Heart right ventricle (tissue), 16 donors: ENCODE data around the gene NAPEPLD. TPM values are rescaled to one million over a fixed set of nuclear protein-coding genes. Genes with fewer than 3 reads are reported as not detected.
"Not testable (repeated sequence)": the region's sequence is repeated elsewhere in the genome, so short reads cannot be mapped to it uniquely, and the experiment has no call there.

ENCODE experiments used
- ATAC-seq, 8 donors: fragments of 200-7000 bp; cut with Tn5 transposase; one replicate each; pipeline ENCODE4 v1.9.1; 2020; ENCODE audit warnings: mild to moderate bottlenecking in 8 of 8, moderate library complexity in 8 of 8, moderate number of reproducible peaks in 1 of 8
- DNase-seq, 2 donors: peaks; one replicate each; pipeline ENCODE4 v3.0.0-alpha.2; 2020
- H3K27ac ChIP-seq, 10 donors: fragments of 200-600 bp; sonication (generic) in 2 of 10; one replicate each; pipeline versions ENCODE4 v1.5.0 to v1.8.0; 2020 to 2022; ENCODE audit warnings: mild to moderate bottlenecking in 3 of 10
- H3K27me3 ChIP-seq, 7 donors: fragments of 200-600 bp; one replicate each; pipeline ENCODE4 v1.8.0; 2021 to 2022; ENCODE audit warnings: mild to moderate bottlenecking in 2 of 7
- H3K36me3 ChIP-seq, 9 donors: fragments of 200-600 bp; sonication (generic) in 1 of 9; one replicate each; pipeline versions ENCODE4 v1.5.0 to v1.8.0; 2020 to 2022; ENCODE audit warnings: mild to moderate bottlenecking in 2 of 9
- H3K4me1 ChIP-seq, 9 donors: fragments of 200-600 bp; sonication (generic) in 1 of 9; one replicate each; pipeline versions ENCODE4 v1.5.0 to v1.8.0; 2020 to 2022; ENCODE audit warnings: mild to moderate bottlenecking in 4 of 9
- H3K4me3 ChIP-seq, 10 donors: fragments of 200-600 bp; sonication (generic) in 2 of 10; one replicate each; pipeline versions ENCODE4 v1.5.0 to v1.8.0; 2020 to 2022; ENCODE audit warnings: mild to moderate bottlenecking in 7 of 10, moderate library complexity in 2 of 10
- H3K9me3 ChIP-seq, 11 donors: fragments of 200-600 bp in 10 of 11; sonication (generic) in 2 of 11; one replicate each; pipeline versions ENCODE4 v1.5.0 to v1.8.0; 2013 to 2022; ENCODE audit warnings: mild to moderate bottlenecking in 2 of 11, control low read depth in 1 of 11, moderate library complexity in 1 of 11
- WGBS, 2 donors: extraction: QIAGEN DNeasy Blood & Tissue Kit; methylation state at CpG; one replicate each; pipeline ENCODE4 v1.1.7; 2013; ENCODE audit warnings: inconsistent platforms in 1 of 2; 5-methylcytosine and 5-hydroxymethylcytosine counted together
- intact Hi-C, 10 donors: fragments of 100-400 bp; cut with DNase I; formaldehyde crosslinking; loops; one replicate each; pipeline versions ENCODE4 v1.11.1 to v1.14.2; 2022
- long read RNA-seq, 3 donors: library from polyadenylated mRNA; unstranded; transcript quantifications; one replicate each; pipeline ENCODE4 v2.0.0, GENCODE V29; 2020 to 2021
- polyA plus RNA-seq, 2 donors: library from polyadenylated mRNA; stranded (reverse); fragments of 200-250 nt; gene quantifications; one replicate each; pipeline ENCODE4 v1.2.3, GENCODE V29; 2013
- total RNA-seq, 10 donors: library from RNA; stranded (reverse); fragmentation: NEBNext Ultra II Directional in 3 of 10; extraction: Animal tissue kit (Norgen Biotek cat#: 25700) in 3 of 10; gene quantifications; one replicate each; pipeline versions ENCODE4 v1.2.1 to v1.2.4, GENCODE V29; 2021 to 2023
- TF ChIP-seq, protein P1 (sequence below), 9 donors: fragments of 200-600 bp; sonication (generic) in 2 of 9; IDR thresholded peaks; one replicate each; pipeline versions ENCODE4 v1.5.0 to v1.8.0; 2021 to 2022; ENCODE audit warnings: antibody characterized with exemption in 9 of 9, mild to moderate bottlenecking in 5 of 9, moderate library complexity in 1 of 9
- donor health status: Arrhythmogenic right ventricular cardiomyopathy.
- donor health status: ischemic (EF 13 %, LVEDD 7.1; RV severe dilation, severe dysfunction).
- donor health status: healthy with polysubstance abuse.
- donor health status: DM: no; HTN: yes; CAD: no.
- donor health status: DM: no; HTN: no; CAD: no.
- donor health status: ischemic (EF 25% LVEDD 6.9; RV normal size, moderate dysfunction).
- donor health status: ischemic (EF 25% LVEDD 5.7; RV mildly dilated, moderate dysfunction).
- donor health status: healthy.
- donor health status: DM: yes; HTN: yes; CAD: no.
- donor health status: Ischemic cardiomyopathy.
- donor health status: ischemic (EF 35%, LVEDD 5.7; RV mildly dilated, moderate dysfunction).
- donor health status: nonischemic (EF 11% LVEDD 7.7; RV severe dilation, severe dysfunction).
- donor health status: DM: yes; HTN: yes; CAD: no.
- donor health status: PGD.
- donor health status: ischemic (EF 29% LVEDD 5.4; RV normal size, mild dysfunction).
- donor health status: nonischemic (EF 23%, LVEDD 6.1; RV moderate dilation, normal function).

Gene NAPEPLD
- 10 to 100 TPM in 3 of 10 donors, 1 to 10 TPM in 7; 7.5 to 11.6 (median 9.0) TPM for total RNA-seq
- polyA plus RNA-seq: 1 to 10 TPM; 2.1 to 3.2 TPM
- long read RNA-seq, donor 1, partial matches to known transcripts: 1 of 12 reads
- long read RNA-seq, donor 1, other reads (novel, unspliced or antisense): 6 of 12 reads
- long read RNA-seq, donor 2, partial matches to known transcripts: 1 of 7 reads
- long read RNA-seq, donor 2, other reads (novel, unspliced or antisense): 2 of 7 reads
- long read RNA-seq, donor 3, transcript NAPEPLD-209 (5 exons, 2,380 nt): major isoform, 10 of 22 reads
- long read RNA-seq, donor 3, partial matches to known transcripts: 0 of 22 reads
- long read RNA-seq, donor 3, other reads (novel, unspliced or antisense): 9 of 22 reads

DNA sequence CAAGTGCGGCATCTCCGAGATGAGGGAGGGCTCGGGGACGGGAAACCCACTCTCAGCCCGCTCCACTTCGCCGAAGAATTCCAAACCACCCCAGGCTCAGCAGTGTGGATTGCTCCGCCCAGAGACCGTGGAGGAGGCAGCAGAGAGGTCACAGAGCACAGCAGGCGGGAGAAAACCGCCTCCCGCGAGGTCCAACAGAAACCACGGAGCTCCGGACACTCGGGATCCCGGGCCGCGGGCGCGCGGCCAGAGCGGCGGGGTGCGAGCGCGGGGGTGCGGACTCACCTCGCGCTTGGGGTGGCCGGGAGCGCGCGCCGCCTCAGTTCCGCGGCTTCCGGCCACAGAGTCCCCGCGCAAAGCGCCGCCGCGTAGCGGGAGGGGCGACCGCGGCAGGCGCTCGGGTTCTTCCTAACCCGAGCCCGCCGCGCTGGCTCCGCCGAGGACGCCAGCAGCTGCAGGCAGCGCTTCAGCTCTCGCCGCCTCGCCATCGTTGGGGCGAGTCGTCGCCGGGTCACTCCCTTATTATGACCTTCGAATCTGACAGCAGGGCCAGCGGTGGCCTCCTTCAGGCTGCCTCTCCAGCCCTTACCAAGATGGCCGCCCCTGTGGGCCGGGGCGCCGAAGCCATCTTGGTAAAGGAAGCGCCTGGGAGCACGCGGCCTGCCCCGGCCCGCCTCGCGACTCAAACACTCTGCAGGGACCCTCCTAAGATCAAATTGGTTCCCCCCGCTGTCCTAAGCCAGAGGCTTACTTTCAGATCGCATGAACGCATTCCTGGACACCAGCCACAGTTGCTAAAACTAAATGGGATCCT lies at the start of gene NAPEPLD:
TSS of gene NAPEPLD (minus strand) at position 106 of the 814 bp plus-strand sequence. CDS start 20,323 bp downstream, outside the sequence.
- ATAC-seq: peak; percentile 95 to 98 (median 96)
- intact Hi-C loops: loop anchor here in 3 of 10 donors (1.0 to 10.0 kb wide), 3 partner anchors 74 to 77 kb away; partner anchors contain the start of genes ARMC10 (in 2 of the 3) and FBXL13 (in 2 of the 3)
- peak; percentile 89 to 91 for DNase-seq
- peaks cover 0 to 30% (median 22%) of the 10 kb centered on the region in 9 donors for H3K4me1 ChIP-seq
- peak within 1 kb of the TSS; percentile 95 to 99 (median 97) for H3K27ac ChIP-seq
- WGBS, 2 donors: 1 to 2% methylated on average over 82 of the region's 82 CpGs
- peak within 1 kb of the TSS; percentile 46 to 90 (median 74) for H3K4me3 ChIP-seq
- H3K9me3 ChIP-seq: no peaks in the 10 kb centered on the region
- TF ChIP-seq, protein P1, sequence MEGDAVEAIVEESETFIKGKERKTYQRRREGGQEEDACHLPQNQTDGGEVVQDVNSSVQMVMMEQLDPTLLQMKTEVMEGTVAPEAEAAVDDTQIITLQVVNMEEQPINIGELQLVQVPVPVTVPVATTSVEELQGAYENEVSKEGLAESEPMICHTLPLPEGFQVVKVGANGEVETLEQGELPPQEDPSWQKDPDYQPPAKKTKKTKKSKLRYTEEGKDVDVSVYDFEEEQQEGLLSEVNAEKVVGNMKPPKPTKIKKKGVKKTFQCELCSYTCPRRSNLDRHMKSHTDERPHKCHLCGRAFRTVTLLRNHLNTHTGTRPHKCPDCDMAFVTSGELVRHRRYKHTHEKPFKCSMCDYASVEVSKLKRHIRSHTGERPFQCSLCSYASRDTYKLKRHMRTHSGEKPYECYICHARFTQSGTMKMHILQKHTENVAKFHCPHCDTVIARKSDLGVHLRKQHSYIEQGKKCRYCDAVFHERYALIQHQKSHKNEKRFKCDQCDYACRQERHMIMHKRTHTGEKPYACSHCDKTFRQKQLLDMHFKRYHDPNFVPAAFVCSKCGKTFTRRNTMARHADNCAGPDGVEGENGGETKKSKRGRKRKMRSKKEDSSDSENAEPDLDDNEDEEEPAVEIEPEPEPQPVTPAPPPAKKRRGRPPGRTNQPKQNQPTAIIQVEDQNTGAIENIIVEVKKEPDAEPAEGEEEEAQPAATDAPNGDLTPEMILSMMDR (IDR thresholded peaks at IDR 0.05): peak in 2 of 9 donors; percentile 17 to 20
- no peaks in the 10 kb centered on the region for H3K36me3 ChIP-seq
- no peaks in the 10 kb centered on the region for H3K27me3 ChIP-seq

DNA sequence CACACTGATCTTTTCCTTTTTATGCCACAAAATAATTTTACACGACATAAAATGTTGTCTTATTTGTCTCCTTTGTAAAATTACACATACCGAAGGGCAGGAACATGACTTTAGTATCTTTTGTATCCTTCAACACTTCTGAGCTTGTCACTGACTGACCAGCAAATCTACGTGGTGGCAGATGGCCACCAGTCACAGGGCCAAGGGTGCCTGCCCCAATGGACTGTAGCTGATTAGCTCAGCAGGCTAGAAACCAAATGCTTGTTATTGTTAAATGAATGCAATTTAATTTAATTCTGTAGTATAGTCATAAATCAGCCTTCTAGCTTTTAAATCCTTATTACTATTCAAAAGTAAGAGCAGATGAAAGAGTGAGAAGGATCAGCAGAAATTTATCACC lies 49.2 kb upstream of the NAPEPLD start:
- peak in 3 of 8 donors; percentile 64 to 68 (median 67) for ATAC-seq
- H3K4me3 ChIP-seq, H3K4me1 ChIP-seq, intact Hi-C loops, DNase-seq, H3K36me3 ChIP-seq, H3K27me3 ChIP-seq, H3K27ac ChIP-seq, H3K9me3 ChIP-seq: not testable (repeated sequence)
- WGBS, 2 donors: 24 to 42% methylated on average over 3 of the region's 3 CpGs

DNA sequence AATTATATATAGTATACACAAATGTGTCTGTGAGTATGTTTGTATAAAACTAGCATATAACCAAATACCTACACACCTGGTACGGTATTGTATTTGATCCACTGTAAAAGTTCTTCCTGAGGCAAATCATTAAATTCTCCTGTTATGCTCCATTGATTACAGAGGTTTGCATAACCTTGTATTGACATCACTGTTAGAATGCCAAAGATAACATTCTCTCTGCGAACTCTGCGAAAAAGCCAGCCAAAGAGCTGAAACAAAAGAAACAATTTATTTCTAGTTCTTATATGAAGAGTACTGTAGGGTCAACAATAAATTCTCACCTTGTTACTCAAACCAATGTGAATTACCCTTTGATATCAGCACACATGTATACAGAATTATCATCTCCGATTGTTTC lies 46.5 kb upstream of the NAPEPLD start:
- H3K27ac ChIP-seq, H3K4me3 ChIP-seq, H3K27me3 ChIP-seq, intact Hi-C loops, H3K4me1 ChIP-seq, ATAC-seq, DNase-seq, H3K36me3 ChIP-seq, H3K9me3 ChIP-seq: not testable (repeated sequence)
- 60 to 79% methylated on average over 4 of the region's 4 CpGs for WGBS, 2 donors

DNA sequence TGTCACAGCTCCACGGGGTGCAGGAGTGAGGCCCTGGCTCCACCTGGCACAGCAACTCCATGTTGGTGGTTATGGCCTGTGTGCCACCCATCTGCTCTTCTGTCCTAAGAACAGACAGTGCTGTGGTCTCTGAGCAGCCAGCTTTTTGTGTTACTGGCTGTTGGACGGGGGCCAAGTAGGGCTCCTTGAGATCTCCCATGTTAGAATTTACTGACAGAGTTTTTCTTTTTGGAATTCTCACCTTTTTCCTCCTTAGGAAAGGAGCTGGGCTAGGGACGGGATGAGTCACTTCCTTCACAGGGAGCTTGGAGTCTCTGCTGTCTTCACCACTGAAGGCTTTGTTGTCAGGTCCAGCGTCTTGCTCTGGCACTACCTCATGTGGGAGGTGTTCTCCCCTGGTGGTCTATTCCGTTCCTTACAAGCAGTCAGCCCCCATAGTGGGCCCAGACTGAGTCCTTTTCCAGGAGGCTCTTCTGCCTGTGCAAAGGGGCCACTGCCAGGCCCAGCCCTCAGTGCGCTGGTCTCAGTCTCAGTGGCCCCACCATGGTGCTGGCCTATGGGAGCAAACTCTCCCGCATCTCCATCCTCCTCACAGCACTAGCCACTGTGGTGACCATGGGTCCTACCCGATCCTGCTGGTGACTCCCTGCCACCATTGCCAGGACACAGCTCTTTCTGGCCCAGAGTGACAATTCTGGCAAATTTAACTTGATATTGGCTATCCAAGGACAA lies 23.7 kb upstream of the NAPEPLD start:
- H3K9me3 ChIP-seq, H3K36me3 ChIP-seq, H3K27me3 ChIP-seq, DNase-seq, intact Hi-C loops, H3K27ac ChIP-seq, H3K4me1 ChIP-seq, H3K4me3 ChIP-seq: not testable (repeated sequence)
- peak in 1 of 8 donors; percentile 22 for ATAC-seq
- WGBS, 2 donors: 77 to 83% methylated on average over 7 to 8 of the region's 8 CpGs

DNA sequence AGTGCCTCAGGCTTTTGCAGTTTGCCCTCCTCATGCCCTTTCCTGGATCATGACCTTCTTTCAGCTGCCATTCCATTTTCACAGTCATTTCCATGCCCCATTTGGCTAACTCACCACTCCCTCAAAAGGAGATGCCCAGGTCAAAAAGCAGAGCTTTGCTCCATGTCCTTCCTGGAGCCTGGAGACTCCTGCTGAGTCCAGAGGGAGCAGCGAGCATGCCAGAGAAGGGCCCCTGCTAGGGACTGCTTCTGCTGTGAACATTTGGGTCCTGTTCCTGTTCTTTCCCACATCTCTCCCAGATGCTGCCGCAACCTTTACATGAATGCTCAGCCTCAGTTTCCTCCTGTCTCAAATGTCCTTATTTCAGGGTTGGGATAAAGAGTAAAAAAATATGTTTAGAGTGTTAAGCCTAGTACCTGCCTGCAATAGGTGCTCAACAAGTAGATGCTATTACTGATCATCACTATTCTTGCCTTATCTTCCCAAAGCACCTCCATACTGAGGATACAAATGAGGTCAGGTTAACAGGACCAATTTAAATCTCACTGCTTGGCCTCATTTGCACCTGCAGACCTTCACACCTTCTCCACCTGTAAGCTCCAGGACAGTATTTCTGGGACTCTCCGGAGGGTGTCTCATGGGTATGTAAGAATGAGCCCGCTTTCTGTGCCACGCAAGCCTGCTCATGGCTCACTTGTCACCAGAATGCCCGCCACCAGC lies 23.0 kb upstream of the NAPEPLD start:
- H3K4me1 ChIP-seq, H3K27me3 ChIP-seq, H3K9me3 ChIP-seq, H3K27ac ChIP-seq, DNase-seq, H3K36me3 ChIP-seq, H3K4me3 ChIP-seq, intact Hi-C loops, ATAC-seq: not testable (repeated sequence)
- 91 to 94% methylated on average over 6 of the region's 6 CpGs for WGBS, 2 donors

DNA sequence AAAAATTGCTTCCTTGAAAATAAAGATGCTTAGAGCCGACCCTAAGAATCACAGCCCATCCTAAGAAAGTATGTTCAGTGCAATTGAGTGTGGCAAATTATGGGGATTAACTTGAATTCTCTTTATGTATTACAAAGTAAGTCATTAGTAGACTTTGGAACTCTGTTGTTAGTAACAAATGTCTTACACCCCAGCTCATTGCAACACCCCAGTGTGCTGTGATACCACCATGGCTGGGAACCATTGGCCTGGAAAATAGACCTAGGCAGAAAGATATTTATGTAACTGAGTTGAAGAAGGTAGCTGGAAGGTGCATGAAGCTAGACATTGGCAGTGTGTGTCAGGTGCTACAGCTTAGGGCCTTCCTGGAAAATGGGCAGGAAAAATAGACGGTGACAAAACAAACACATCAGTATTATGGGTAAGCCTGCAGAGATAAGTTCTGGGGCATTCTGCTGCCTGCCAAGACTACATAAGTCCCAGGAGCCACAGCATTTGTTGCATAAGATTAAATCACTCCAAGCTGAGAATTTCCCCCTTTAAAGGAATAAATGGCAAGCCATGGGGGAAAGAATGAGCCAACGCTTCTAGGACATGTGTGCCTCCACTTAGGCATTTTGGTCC lies 18.1 kb upstream of the NAPEPLD start:
- intact Hi-C loops, H3K4me1 ChIP-seq, H3K4me3 ChIP-seq, DNase-seq, H3K36me3 ChIP-seq, H3K9me3 ChIP-seq, H3K27ac ChIP-seq, H3K27me3 ChIP-seq: not testable (repeated sequence)
- ATAC-seq: peak in 1 of 8 donors; percentile 33
- WGBS, 2 donors: 80 to 83% methylated on average over 3 of the region's 3 CpGs

DNA sequence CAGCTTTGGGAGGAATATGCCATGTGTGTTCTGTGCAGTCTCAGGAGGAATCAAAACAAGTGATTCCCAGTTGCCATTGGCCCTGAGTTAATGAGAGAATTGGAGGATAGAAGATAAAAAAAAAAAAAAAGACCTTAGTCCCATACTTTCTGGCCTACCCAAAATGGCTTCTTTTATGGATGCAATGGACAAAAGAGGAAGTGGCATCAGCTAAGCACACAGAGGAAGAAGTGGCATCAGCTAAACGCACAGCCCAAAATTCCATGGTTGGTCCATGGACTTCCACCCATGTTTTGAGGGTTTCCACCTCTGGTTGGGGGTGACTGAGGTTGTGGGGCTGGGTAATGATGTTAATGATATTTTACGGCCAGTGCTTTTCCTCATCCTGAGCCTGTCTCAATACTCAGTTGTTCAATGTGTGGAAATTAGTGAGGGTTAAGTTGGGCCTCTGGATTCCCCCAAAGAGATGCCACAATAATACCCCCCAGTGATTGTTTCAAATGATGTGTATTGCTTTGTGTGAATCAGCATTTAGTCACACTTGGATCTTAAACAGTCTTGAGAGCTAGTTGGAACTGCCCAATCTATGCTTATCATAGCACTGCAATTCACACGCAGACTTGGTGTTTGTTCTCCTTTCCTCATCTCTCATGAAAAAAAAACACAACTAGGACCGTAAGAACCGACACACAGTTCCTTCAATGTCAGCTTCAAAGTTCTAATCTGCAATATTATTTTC lies 14.4 kb upstream of the NAPEPLD start:
- H3K9me3 ChIP-seq, H3K4me1 ChIP-seq, ATAC-seq, H3K36me3 ChIP-seq, H3K27ac ChIP-seq, H3K27me3 ChIP-seq, DNase-seq, H3K4me3 ChIP-seq, intact Hi-C loops: not testable (repeated sequence)
- WGBS, 2 donors: 82 to 86% methylated on average over 5 of the region's 5 CpGs

DNA sequence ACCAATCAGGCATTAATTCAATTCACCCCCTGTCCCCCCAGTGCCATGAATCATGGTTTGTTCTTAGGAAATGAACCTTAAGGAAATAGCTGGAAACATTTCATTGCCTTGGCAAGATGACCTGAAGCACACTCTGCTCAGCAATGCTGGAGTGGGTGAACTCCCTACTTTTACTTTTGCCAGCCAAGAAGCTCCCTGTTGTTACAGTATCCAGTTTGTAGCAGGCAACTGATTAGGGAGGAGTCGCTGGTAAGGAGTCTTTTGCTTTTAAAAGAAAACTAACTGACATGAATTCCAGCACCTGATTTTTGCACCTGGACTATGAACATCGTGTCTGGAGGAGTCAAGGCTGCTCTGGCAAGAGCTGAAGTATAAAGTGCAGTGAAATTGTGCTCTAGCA lies 13.7 kb upstream of the NAPEPLD start:
- intact Hi-C loops, H3K4me1 ChIP-seq, DNase-seq, H3K9me3 ChIP-seq, H3K36me3 ChIP-seq, H3K4me3 ChIP-seq, H3K27me3 ChIP-seq, H3K27ac ChIP-seq: not testable (repeated sequence)
- peak in 1 of 8 donors; percentile 59 for ATAC-seq
- WGBS, 2 donors: 75 to 78% methylated on average over 2 of the region's 2 CpGs
